ENCODE results near the gene LMX1A. TPM values are rescaled to one million over a fixed set of nuclear protein-coding genes. Genes with fewer than 3 reads are reported as not detected.

The LMX1A gene
- polyA plus RNA-seq, 3 donors = not detected

- Histone ChIP-seq H3K9me3 (replicated peaks in 1 of 2; ENCODE audit: control insufficient read depth in 1 of 2, insufficient read depth in 1 of 2, low read length in 2 of 2) (no peaks in the 10 kb centered on the region), H3K36me3 (replicated peaks in 1 of 2; ENCODE audit: control insufficient read depth in 1 of 2, insufficient read depth in 2 of 2, low read length in 2 of 2) (no peaks in the 10 kb centered on the region), H3K27me3 (ENCODE audit: control insufficient read depth in 2 of 2, insufficient read depth in 2 of 2, low read length in 2 of 2) (peaks cover 87 to 96% of the 10 kb centered on the region in 2 donors), H3K9ac (ENCODE audit: insufficient read depth, low read length, poor library complexity, severe bottlenecking) (no peak overlapping the region), H3K27ac (ENCODE audit: low read depth in 1 of 2, low read length in 2 of 2) (no peak overlapping the region), H3K4me2 (replicated peaks; ENCODE audit: extremely low read depth, low read length, poor library complexity, severe bottlenecking) (peak overlapping the region; percentile 60), H2AFZ (ENCODE audit: insufficient read depth, low read depth, low read length, poor library complexity, severe bottlenecking) (no peak overlapping the region), H3K79me2 (ENCODE audit: insufficient read depth, low read length) (no peaks in the 10 kb centered on the region), H3K4me3 (replicated peaks in 1 of 3; ENCODE audit: low read depth in 2 of 3, low read length in 3 of 3) (peak overlapping the region in 1 of 3 experiments; percentile 36), H4K20me1 (ENCODE audit: insufficient read depth, low read length) (no peaks in the 10 kb centered on the region), H3K4me1 (ENCODE audit: control insufficient read depth in 1 of 2, insufficient read depth in 2 of 2, low read length in 2 of 2) (peaks cover 15 to 17% of the 10 kb centered on the region in 2 donors)
- Mint-ChIP-seq H3K27ac (peak overlapping the region in 4 of 7 donors; percentile 54 to 82 (median 68)), H3K4me3 (peak overlapping the region; percentile 55 to 79), H3K36me3 (no peaks in the 10 kb centered on the region), H3K9me3 (peaks cover 0 to 8% (median 0%) of the 10 kb centered on the region in 7 donors), H3K4me1 (peaks cover 21% of the 10 kb centered on the region), H3K27me3 (ENCODE audit: low read depth in 3 of 3) (peaks cover 89 to 97% (median 96%) of the 10 kb centered on the region in 3 donors)
- 34% methylated on average over 7 of the region's 19 CpGs for WGBS (ENCODE audit: insufficient coverage)
- intact Hi-C loops (cut with micrococcal nuclease) = loop anchor here (1.0 to 10.0 kb wide), 4 partner anchors 199 to 522 kb away; no protein-coding TSS in a partner anchor
- peak; percentile 97 for TF ChIP-seq CTCF (IDR thresholded peaks at IDR 0.05)
- DNase-seq = peak; percentile 90 to 95 (median 90)
These were observed 36.4 kb upstream of the LMX1A start for GRCh38 chr1:165392634-165393571.

GRCh38 chr1:165389609-165390008 lies 33.1 kb upstream of the LMX1A start:
- Histone ChIP-seq H2AFZ (ENCODE audit: insufficient read depth, low read depth, low read length, poor library complexity, severe bottlenecking) (no peak overlapping the region), H3K36me3 (replicated peaks in 1 of 2; ENCODE audit: control insufficient read depth in 1 of 2, insufficient read depth in 2 of 2, low read length in 2 of 2) (no peaks in the 10 kb centered on the region), H3K27me3 (ENCODE audit: control insufficient read depth in 2 of 2, insufficient read depth in 2 of 2, low read length in 2 of 2) (peaks cover 84 to 89% of the 10 kb centered on the region in 2 donors), H3K4me2 (replicated peaks; ENCODE audit: extremely low read depth, low read length, poor library complexity, severe bottlenecking) (no peak overlapping the region), H3K79me2 (ENCODE audit: insufficient read depth, low read length) (no peaks in the 10 kb centered on the region), H4K20me1 (ENCODE audit: insufficient read depth, low read length) (no peaks in the 10 kb centered on the region), H3K4me1 (ENCODE audit: control insufficient read depth in 1 of 2, insufficient read depth in 2 of 2, low read length in 2 of 2) (peaks cover 14 to 15% of the 10 kb centered on the region in 2 donors), H3K4me3 (replicated peaks in 1 of 3; ENCODE audit: low read depth in 2 of 3, low read length in 3 of 3) (no peak overlapping the region), H3K9ac (ENCODE audit: insufficient read depth, low read length, poor library complexity, severe bottlenecking) (no peak overlapping the region), H3K9me3 (replicated peaks in 1 of 2; ENCODE audit: control insufficient read depth in 1 of 2, insufficient read depth in 1 of 2, low read length in 2 of 2) (no peaks in the 10 kb centered on the region), H3K27ac (ENCODE audit: low read depth in 1 of 2, low read length in 2 of 2) (no peak overlapping the region)
- Mint-ChIP-seq H3K4me1 (peaks cover 14% of the 10 kb centered on the region), H3K27me3 (ENCODE audit: low read depth in 3 of 3) (peaks cover 81 to 95% (median 91%) of the 10 kb centered on the region in 3 donors), H3K27ac (no peak overlapping the region), H3K4me3 (peak overlapping the region in 1 of 2 donors; percentile 56), H3K36me3 (no peaks in the 10 kb centered on the region), H3K9me3 (peaks cover 0 to 3% (median 0%) of the 10 kb centered on the region in 7 donors)
- WGBS (ENCODE audit: insufficient coverage) = 0% methylated on average over 1 of the region's 2 CpGs
- intact Hi-C loops (cut with micrococcal nuclease) = loop anchor here (5.0 to 10.0 kb wide), 2 partner anchors 523 to 525 kb away; no protein-coding TSS in a partner anchor
- DNase-seq = no peak
- TF ChIP-seq CTCF (IDR thresholded peaks at IDR 0.05) = no peak
